NCI-H2081 treated with DMSO at 0.1 percent for 48 hours (cell line): Measurements from ENCODE around the gene MYO5B.
"Not testable (repeated sequence)": the region's sequence is repeated elsewhere in the genome, so short reads cannot be mapped to it uniquely, and the experiment has no call there.

Experiments
- DNase-seq: peaks from one replicate; lab custom pipeline; 2025; lab: John Stamatoyannopoulos, UW

Gene MYO5B

DNA sequence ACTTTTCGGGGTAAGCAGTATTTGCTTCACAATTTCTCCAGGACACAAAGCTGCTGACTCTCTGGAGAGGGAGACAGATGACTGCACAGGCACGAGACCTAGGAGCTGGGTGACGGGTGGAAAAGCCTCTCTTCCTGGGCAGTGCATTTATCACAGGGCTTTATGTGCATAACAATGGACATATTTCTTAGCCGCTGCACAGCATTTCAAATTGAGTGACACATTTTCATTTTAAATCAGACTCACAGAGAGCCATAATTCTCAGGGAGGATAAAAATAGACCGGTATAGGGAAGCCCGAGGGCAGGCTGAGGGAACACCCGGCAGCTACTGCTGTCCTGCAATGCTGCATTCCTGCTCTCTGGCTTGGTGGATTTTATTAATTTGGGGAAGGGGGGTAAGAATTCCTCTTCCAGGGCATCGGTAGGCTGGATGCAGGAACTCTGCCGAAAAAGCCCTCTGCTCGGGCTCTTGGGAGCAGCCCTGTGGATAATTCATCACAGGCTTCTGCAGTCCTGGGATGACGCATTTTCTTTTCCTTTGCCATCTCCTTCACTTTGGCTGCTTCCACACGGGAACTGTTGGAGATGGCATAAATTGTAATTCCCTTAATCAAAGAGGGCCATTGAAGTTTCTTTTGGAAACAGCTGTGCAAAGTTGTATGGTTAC lies 273.5 kb downstream of the MYO5B start:
- DNase-seq, result no peak

DNA sequence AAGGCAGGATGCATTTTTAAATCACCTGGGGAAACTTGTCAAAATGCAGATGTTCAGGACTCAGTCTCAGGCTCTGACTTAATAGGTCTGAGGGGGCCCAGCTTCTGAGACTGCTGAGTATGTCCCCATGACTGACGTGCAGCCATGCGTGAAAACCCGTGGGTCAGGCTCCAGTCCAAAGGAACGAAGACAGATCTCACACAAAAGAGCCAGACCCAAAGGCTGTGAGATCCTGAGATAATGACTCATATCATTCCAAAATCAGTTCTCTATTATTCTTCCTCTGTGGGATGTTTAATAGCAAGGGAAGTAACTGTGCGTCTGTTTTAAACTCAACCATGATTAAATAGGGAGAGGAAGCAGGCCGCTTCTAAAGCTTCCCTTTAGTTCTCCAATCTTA lies 274.2 kb downstream of the MYO5B start:
- no peak for DNase-seq

DNA sequence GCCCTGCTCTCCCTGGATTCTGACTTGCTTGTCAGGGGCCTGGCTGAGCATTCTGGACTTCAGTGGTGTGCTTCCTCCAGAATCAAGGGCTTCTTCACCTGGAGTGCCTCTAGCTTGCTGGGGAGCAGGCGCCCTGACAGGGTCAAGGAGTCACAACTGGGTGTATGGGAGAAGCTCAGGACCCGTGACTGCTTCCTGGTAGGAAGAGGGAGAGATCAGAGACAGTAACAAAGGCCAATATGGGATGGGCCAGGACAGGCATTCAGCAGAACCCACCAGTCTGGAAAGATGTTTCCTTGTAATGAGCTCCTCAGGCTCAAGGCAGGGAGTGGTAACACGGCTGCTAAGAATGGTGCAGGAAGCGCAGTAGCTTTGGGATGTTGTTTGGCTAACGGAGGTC lies 277.2 kb downstream of the MYO5B start:
- DNase-seq, result no peak

DNA sequence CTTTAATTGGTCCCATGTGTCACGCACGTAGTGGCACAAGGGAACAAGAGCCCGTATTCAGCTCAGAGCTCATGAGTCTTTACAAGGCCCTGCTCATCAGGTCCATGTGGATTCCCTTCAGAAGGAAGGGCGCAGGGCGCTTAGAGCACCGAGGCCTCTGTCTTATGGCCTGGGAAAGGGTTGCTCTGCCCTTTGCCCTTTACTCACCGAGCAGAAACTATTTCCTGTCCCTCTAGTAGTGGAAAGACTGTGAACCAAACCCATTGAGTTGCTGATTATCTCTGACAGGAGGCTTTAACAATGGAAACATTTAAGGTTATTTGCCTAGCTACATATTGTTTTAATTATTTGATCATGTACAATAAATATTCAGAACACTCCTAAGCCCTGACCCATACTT lies 279.6 kb downstream of the MYO5B start:
- no peak for DNase-seq

DNA sequence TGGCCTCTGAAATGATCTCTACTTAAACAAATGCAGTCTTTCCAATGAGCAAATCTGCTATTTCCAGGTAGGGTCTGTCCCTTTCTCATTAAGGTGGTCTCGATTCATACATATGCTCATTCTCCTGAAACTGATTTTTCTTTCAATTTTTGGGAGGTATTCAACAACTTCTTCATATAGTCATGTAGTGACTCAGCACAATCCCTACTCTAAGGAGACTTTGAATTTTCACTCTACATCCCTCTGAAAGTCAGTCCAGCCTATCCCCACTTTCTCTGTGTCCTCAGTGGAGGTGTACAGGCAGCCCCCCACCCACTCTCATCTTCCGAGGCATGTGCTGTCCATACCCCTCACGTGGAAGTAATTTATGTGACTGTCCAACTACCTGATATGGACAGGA lies 281.7 kb downstream of the MYO5B start:
- DNase-seq, result no peak

DNA sequence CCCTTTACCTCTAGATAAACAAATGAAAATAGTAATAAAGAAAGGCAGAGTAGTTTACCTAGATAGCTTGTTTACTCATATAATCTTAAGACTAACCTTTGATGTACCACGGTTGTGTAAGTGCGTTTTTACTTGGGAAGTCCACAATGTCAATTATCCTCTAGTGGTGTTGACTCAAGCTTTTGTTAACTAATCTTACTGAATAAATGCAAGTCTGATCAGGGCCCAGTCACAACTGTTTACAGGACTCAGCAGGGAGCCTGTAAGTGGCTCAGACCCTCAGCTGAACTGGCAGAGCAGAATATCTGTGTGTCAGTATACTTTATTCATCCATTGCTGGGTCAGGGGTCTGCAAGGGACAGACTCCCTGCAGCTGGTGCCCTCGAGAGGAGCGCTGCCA lies 283.5 kb downstream of the MYO5B start:
- peak; percentile 13 for DNase-seq

DNA sequence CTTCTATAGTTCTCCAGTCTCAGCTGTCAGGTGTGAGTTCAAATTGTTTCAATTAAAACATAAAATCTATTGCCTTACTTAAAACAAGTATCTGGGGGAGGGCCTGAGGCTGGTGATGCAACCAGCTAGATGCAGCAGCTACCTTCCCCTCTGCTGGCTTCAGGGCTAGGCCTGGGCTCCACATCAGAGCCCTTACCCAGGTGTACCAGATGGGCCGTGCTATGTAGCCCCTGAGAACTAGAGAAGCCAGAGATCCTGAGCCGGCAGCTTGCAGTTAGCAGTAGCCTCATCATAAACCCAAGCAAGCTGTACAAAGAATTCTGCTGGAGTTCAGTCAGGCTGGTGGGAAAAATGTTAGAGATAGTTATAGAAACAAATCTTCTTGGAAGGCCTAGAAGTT lies 284.0 kb downstream of the MYO5B start:
- no peak for DNase-seq

DNA sequence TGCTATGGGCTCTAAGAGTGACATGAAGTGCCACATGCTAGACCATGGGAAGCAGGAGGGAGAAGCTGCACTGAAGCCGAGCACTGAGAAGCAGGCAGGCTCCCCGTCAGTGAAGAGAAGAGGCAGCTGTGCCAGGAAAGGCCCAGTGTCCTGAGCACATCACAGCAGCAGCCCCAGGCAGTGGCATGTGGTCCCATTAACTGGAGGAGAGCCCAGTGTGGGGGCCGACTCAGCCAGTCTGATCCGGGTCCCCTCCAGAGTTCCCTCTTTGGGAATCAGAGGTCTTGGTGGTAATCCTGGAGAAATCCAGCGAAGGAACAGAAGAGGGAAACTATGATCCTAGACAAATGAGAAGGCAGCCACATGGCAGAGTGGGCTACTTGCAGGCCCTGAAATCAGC lies 284.9 kb downstream of the MYO5B start:
- DNase-seq, result no peak

DNA sequence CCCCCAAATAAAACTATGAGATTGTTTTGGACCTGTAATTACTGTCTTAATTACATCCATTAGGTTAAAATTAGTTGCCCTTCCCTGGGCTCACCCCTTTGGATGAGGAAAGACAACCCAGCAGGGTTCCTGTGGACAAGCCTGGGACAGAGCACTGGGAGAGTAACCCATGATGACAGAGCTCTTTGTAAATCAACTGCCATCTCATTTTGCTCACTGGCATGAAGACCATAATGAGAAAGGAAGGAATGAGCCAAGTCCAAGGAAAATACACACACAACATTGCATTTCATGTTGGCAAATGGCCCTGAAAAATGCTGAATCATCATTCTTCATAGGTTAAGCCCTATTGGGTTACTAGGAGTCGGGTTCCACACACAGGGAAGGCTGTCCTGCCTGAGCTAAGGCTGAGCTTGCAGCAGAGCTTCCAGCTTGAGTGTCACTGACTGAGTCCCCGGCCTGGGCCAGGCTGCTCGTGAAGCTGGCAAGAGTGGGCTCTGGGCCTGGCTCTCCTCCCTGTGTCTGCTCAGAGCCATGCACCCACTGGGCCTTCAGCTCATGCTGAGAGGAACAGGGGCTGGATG lies 287.5 kb downstream of the MYO5B start:
- no peak for DNase-seq

DNA sequence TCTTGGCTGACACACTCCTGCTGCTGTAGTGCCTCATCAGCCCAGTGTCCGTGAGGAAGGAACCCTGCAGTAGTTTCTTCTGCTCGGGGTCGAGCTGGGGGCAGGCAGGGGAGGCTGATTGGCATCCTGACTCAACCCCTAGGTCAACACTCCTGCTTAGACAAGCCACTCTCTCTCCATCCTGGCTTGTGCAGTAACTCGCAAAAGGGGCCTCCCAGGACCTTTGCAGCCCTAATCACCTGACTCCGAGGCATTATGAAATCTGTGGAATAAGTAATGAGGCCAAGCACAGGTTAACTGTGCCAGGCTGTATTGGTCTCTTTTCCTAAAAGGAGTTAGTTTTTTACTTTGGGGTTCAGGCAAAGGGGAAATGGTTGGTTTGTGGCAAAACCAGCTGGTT lies 289.2 kb downstream of the MYO5B start:
- no peak for DNase-seq

DNA sequence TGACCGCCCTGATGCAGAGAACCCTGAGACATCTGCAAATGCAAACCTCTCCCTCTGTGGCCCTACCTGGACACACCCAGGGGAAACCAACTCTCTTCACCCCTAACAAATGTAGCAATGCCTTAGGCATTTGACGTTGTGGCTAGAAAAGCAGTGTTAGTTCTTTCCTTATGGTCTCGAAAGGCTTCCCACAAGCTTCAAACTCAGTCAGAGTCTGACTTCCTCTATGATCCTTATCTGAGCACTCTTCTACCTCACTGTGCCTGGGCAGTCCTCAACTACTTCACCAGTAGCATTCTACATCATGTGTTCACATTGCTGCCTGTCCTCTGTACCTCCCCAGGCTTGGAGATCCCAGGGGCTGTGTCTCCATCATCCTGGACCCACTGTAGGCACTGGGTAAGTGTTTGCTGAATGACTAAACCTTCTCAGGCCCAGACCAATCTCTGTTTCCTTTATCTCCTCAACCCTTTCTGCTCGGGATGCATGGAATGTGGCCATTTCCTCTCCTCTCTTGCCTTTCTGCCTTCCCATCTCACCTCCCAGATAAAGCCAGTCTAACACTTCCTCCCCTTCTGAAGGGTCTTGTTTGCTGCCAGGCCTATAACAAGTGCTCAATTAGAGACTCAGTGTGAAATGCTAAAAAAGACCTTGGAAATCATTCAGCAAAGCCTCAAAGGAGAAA lies 289.9 kb downstream of the MYO5B start:
- no peak for DNase-seq

DNA sequence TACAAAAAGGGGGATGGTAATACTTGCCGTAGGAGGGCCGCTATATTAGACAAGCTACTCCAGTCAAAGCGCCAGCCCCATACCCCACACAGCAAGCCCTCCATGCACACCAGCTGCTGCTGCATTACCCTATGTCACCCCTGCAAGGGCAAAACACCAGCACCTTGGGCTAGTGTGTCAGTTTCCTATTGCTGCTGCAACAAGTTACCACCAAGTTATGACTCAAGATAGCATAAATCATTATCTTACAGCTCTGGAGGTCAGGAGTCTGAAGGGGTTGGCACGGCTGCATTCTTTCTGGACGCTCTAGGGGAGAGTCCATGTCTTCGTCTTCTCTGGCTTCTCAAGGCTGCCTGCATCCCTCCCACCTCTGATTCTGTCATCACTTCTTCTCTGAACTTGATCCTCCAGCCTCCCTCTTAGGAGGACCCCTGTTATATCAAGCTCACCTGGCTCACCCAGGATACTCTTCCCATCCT lies 293.0 kb downstream of the MYO5B start:
- DNase-seq, result no peak

DNA sequence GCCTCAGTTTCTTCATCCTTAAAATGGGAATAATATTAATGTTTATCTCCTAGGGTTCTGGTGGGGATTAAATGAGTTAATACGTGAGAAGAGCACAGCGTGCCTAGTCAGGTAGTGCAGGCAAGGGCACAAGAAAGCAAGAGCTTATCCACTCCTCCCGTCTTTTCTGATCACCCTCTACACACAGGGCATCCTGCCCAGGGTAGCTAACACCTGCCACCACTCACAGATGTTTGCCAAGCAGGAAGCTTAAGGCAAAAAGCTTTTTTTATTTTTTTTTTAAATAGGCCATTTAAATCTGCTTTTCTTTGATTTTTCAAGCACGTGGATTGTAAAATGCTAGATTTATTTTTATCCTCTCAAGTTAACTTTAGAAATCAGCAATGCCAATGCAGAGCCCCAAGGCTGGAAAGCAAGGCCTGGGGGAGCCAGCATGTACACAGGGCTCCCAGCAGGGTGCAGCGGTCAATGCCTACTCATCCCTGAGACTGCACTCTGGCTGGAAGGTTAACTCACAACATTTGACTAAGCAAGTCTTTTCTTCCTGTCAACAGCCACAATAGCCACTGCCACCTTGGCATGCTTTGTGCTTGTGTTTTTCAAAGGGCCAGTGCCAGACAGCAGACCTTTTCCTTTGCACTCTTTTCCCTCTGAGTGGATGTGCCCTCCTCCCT lies 295.2 kb downstream of the MYO5B start:
- DNase-seq, result no peak

DNA sequence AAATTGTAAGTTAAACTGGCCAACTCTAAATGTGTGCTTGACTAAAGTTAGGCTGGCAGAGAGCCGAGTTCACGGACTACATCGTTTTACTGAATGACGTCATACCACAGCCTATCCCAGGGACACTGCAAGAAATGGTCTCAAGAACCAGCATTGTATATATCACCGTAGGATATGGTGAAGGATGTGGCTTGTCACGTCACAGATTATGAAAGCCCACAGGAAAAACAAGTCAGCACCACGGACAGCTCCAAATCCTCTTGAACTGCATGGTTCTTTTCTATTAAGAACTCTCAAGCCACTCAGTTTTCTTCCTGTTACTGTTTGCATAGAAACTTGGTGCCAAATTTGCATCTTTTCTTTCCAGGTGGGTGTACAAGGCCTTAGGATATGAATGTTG lies 296.5 kb downstream of the MYO5B start:
- DNase-seq, result no peak

DNA sequence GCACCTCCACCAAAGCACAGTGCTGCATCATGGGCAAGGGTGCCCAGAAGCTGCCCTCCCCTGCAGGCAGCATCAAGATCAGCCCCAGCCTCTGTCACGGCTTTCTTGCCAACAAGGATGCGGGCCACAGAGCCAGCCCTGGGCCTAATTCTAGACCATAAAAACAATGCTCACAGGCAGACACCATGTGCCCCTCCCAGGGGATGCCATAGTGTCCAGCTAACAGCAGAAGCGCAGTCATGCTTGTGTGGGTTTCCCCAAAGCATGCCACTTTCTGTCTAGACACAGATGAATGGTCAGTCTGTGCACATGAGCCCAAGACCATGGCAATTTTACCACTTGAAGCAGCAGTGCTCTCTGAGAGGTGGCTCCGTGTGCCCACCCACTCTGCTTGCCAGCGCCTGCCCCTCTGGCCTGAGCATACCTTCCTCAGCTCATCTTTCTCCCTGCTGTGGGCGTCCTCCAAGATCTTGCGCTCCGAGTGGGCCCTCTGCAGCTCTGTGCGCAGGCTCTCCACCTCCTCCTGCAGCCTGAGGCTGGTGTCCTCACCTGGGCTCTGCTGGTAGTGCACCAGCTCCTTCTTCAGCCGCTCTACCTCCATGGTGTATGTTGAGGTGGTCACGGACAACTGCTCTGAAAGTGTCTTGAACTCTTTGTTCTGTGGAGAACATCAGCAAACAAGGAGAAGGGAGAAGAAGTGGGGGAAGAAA lies 300.3 kb downstream of the MYO5B start:
- DNase-seq, result no peak

DNA sequence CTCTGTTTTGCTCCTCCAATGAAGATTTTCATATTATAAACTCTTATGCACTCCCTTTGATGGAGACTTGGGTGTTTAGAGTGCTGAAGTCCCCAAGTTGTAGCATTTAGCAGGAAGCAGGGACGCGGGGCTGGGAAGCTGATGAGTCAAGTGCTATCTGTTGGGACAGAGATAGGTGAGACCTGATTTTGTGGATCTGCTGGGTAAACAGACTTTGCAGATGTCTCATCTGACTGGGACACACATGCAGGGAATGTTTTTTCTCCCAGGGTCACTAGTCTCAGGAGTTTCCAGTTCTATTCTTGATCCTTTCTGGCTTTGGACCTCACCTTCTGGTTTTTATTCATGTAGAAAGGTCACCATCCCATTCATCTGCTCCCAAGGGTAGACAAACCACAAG lies 301.9 kb downstream of the MYO5B start:
- no peak for DNase-seq

DNA sequence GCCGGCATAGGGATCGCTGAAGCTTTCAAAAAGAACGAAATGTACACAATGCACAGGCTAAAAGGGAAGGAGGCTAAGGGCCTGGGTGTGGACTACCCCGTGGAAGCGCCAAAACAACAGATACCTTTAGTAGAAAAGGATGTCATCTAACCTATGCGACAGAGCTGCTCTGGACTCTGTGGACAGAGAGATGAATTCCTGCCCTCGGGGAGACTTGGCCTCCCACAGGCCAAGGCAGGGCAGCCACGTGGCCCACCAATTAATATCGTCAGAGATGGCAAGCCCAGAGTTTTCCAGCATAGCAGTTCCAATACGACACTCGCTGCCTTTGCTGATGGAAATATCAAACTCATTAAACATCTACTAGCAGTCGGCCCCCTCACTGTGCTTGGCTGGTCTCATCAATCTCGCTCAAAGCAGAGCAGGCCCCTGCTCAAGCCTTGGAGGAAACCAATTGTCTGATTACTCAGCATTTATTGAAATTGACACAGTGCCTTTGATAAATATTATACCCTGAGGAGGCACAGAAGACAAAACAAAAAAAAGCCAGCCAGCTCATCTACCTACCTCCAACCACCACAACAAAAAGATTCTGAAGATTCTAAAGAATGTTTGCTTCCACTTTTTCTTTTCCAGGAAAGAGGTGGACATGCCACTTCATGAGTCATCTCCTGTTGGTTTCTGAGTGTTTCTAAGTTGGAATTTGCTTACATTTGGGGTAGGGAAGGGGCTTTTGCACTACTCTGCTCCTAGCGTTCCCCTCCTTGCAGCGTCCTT lies 302.6 kb downstream of the MYO5B start:
- DNase-seq, result no peak

DNA sequence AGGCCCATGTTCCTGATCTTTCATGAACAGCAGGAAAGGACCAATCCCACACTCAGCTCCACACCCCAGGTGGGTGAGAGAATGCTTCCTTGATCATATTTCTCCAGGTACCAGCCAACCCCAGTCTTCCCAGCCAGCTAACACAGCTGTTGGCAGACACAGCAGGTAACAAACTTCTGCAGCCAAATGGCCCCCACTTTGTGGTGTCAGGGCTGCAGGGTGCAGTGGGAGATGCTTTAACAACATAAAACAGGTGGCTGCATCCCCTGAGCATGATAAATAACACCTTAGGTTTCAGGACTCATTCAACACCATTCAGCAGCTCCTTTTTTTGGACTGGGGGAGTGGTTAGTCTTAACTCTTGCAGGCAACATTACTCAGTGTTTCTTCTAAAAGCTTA lies 304.9 kb downstream of the MYO5B start:
- DNase-seq, result no peak

DNA sequence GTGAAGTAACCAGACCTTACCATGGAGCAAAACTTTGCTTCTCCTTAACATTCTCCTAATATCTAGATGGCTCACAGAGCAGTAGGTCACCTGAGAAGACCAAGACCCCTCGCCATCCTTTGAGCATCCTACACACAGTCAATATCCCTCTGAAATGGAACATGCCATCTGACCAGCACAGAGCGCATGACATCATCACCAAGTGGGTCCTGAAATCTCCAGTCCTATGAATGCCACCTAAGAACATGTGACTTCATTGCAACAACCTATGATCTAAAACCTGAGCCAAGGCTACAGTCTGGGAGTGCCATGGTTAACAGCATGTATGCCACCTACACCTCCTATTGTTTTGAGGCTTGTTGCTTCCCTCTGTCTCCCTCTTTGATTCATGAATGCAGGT lies 305.4 kb downstream of the MYO5B start:
- not testable (repeated sequence) for DNase-seq

DNA sequence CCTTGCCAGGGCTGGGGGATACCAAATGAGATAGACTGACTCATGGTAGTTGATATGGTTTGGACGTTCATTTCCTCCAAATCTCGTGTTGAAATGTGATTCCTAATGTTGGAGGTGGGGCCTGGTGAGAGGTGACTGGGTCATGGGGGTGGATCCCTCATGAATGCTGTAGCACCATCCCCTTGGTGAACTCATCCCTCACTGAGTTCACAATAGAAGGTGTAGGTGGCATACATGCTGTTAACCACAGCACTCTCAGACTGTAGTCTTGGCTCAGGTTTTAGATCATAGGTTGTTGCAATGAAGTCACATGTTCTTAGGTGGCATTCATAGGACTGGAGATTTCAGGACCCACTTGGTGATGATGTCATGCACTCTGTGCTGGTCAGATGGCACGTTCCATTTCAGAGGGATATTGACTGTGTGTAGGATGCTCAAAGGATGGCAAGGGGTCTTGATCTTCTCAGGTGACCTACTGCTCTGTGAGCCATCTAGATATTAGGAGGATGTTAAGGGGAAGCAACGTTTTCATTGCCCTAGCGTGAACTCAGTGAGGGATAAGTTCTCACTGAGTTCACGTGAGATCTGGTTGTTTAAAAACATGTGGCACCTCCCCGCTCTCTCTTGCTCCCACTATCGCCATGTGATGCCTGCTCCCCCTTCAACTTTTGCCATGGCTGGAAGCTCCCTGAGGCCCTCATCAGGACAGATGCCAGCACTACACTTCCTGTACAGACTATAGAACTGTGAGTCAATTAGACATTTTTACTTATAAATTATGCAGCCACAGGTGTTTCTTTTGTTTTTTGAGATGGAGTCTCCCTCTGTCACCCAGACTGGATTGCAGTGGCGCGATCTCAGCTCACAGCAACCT lies 307.8 kb downstream of the MYO5B start:
- no peak for DNase-seq

DNA sequence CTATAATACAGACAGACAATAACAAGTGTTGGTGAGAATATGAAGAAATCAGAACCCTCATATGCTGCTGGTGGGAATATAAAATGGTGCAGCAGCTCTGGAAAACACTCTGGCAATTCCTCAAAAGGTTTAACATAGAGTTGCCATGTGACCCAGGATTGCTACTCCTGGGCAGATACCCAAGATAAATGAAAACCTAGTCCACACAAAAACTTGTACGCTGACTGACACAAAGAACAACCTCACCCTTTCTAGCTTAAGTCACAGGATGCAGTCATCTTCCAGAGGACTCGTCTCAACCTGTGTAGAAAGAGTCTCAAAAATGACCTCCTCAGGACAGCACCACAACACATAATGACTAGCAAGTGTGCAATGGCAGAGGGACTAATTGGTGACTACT lies 310.0 kb downstream of the MYO5B start:
- DNase-seq, result no peak
